Suprapubic skin (tissue), 3 donors: ENCODE results near the gene BMPR1B.

Experiments
- EP300 ChIP-seq: sonication (generic); formaldehyde crosslinking; IDR thresholded peaks from one replicate; pipeline ENCODE4 v1.6.1; 2017; ENCODE audit warnings: antibody characterized with exemption
- POLR2A ChIP-seq, 2 donors: fragments of 450-650 bp; IDR thresholded peaks; one replicate each; pipeline ENCODE4 v1.6.1; 2017; ENCODE audit warnings: antibody characterized with exemption in 2 of 2, mild to moderate bottlenecking in 2 of 2, moderate library complexity in 2 of 2
- TF ChIP-seq, protein P1 (sequence below), 2 donors: fragments of 200-600 bp in 1 of 2; fragments of 450-650 bp in 1 of 2; sonication (generic) in 1 of 2; IDR thresholded peaks; one replicate each; pipeline ENCODE4 v1.5.1; 2016 to 2019; ENCODE audit warnings: antibody characterized with exemption in 2 of 2, mild to moderate bottlenecking in 1 of 2, moderate library complexity in 1 of 2

DNA sequence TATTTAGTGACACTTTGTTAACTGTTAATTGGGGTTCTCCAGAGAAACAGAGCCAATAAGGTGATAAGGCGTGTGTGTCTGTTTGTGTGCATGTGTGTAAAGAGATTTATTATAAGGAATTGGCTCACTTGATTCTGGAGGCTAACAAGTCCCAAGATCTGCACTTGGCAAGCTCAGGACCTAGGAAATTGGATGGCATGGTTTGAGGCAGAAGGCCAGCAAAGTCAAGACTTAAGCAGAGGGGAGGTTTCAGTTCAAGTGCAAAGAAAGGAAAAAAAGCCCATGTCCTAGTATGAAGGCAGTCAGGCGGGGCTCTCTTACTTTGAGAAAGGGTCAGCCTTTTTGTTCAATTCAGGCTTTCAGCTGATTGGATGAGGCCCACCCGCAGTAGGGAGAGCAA, 314.1 kb downstream of the BMPR1B start:
- TF ChIP-seq, protein P1, sequence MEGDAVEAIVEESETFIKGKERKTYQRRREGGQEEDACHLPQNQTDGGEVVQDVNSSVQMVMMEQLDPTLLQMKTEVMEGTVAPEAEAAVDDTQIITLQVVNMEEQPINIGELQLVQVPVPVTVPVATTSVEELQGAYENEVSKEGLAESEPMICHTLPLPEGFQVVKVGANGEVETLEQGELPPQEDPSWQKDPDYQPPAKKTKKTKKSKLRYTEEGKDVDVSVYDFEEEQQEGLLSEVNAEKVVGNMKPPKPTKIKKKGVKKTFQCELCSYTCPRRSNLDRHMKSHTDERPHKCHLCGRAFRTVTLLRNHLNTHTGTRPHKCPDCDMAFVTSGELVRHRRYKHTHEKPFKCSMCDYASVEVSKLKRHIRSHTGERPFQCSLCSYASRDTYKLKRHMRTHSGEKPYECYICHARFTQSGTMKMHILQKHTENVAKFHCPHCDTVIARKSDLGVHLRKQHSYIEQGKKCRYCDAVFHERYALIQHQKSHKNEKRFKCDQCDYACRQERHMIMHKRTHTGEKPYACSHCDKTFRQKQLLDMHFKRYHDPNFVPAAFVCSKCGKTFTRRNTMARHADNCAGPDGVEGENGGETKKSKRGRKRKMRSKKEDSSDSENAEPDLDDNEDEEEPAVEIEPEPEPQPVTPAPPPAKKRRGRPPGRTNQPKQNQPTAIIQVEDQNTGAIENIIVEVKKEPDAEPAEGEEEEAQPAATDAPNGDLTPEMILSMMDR (IDR thresholded peaks at IDR 0.05) = no peak
- TF ChIP-seq POLR2A (IDR thresholded peaks at IDR 0.05) (no peak), EP300 (no peak)
